ENCODE measurements around the gene SPACA9. TPM values are rescaled to one million over a fixed set of nuclear protein-coding genes. Genes with fewer than 3 reads are reported as not detected.

SPACA9 gene
- total RNA-seq, 2 experiments from 2014 or later, result 1.9 TPM

- ChIA-PET CTCF (no interaction called here), POLR2A (interaction anchor here (0.5 kb wide), 1 partner anchor 134 kb away, joined by 4 read pairs; no protein-coding TSS in a partner anchor)
Observed at GRCh38 chr9:132887181-132888120, 8.8 kb downstream of the SPACA9 start.

GRCh38 chr9:132888151-132888550 lies 9.5 kb downstream of the SPACA9 start:
- CTCF ChIA-PET, result no interaction called here
- POLR2A ChIA-PET, result interaction anchor here (0.5 kb wide), 1 partner anchor 133 kb away, joined by 4 read pairs; no protein-coding TSS in a partner anchor

GRCh38 chr9:132892400-132892799 lies 13.7 kb downstream of the SPACA9 start:
- CTCF ChIA-PET, result no interaction called here
- POLR2A ChIA-PET, result no interaction called here

GRCh38 chr9:132894346-132894745 lies 15.6 kb downstream of the SPACA9 start:
- ChIA-PET POLR2A (no interaction called here), CTCF (no interaction called here)

GRCh38 chr9:132894862-132895835 lies 16.5 kb downstream of the SPACA9 start:
- CTCF ChIA-PET, result no interaction called here
- POLR2A ChIA-PET, result interaction anchor here (0.6 to 0.7 kb wide), 2 partner anchors 48 to 501 kb away, joined by 4 read pairs; no protein-coding TSS in a partner anchor

GRCh38 chr9:132896264-132896663 lies 17.6 kb downstream of the SPACA9 start:
- ChIA-PET CTCF (no interaction called here), POLR2A (no interaction called here)

- POLR2A ChIA-PET, result no interaction called here
- CTCF ChIA-PET, result interaction anchor here (0.6 to 0.7 kb wide), 3 partner anchors 16 to 563 kb away, joined by 3 to 5 read pairs (median 3); no protein-coding TSS in a partner anchor
Observed at GRCh38 chr9:132896906-132897305, 18.2 kb downstream of the SPACA9 start.

- ChIA-PET CTCF (no interaction called here), POLR2A (no interaction called here)
Observed at GRCh38 chr9:132898051-132898450, 19.4 kb downstream of the SPACA9 start.

GRCh38 chr9:132901858-132902831 lies 23.4 kb downstream of the SPACA9 start:
- POLR2A ChIA-PET, result no interaction called here

GRCh38 chr9:132903574-132904492 lies 25.1 kb downstream of the SPACA9 start:
- ChIA-PET POLR2A (interaction anchor here (0.6 to 0.7 kb wide), 2 partner anchors 11 to 51 kb away, joined by 3 to 5 read pairs; no protein-coding TSS in a partner anchor), CTCF (no interaction called here)

More at GRCh38 chr9:132901858-132902831, 23.4 kb downstream of the SPACA9 start:
- CTCF ChIA-PET, result interaction anchor here (0.6 to 1.0 kb wide), 3 partner anchors 10 to 134 kb away, joined by 3 to 4 read pairs (median 3); no protein-coding TSS in a partner anchor

GRCh38 chr9:132905726-132906125 lies 27.0 kb downstream of the SPACA9 start:
- CTCF ChIA-PET, result no interaction called here
- POLR2A ChIA-PET, result no interaction called here

- ChIA-PET CTCF (interaction anchor here (1.1 kb wide), 1 partner anchor 46 kb away, joined by 3 read pairs; no protein-coding TSS in a partner anchor), POLR2A (interaction anchor here (0.8 kb wide), 1 partner anchor 36 kb away, joined by 6 read pairs; no protein-coding TSS in a partner anchor)
Observed at GRCh38 chr9:132908635-132909034, 29.9 kb downstream of the SPACA9 start.

GRCh38 chr9:132909311-132909710 lies 30.6 kb downstream of the SPACA9 start:
- ChIA-PET CTCF (no interaction called here), POLR2A (no interaction called here)

GRCh38 chr9:132910376-132910775 lies 31.7 kb downstream of the SPACA9 start:
- POLR2A ChIA-PET, result no interaction called here

GRCh38 chr9:132912131-132912530 lies 33.4 kb downstream of the SPACA9 start:
- ChIA-PET CTCF (interaction anchor here (1.0 kb wide), 1 partner anchor 10 kb away, joined by 3 read pairs; no protein-coding TSS in a partner anchor), POLR2A (no interaction called here)

More at GRCh38 chr9:132910376-132910775, 31.7 kb downstream of the SPACA9 start:
- CTCF ChIA-PET, result no interaction called here

- ChIA-PET CTCF (no interaction called here), POLR2A (no interaction called here)
Observed at GRCh38 chr9:132914924-132915323, 36.2 kb downstream of the SPACA9 start.

GRCh38 chr9:132919614-132920268 lies 41.0 kb downstream of the SPACA9 start:
- ChIA-PET POLR2A (no interaction called here), CTCF (no interaction called here)

All from activated CD8-positive, alpha-beta memory T cell treated with anti-CD3 and anti-CD28 coated beads for 36 hours (primary cell).